Activated B cell treated with CpG ODN at 0.5 μM for 24 hours (primary cell): ENCODE data around the gene DCP1B. TPM values are rescaled to one million over a fixed set of nuclear protein-coding genes. Genes with fewer than 3 reads are reported as not detected.

Source experiments
- ATAC-seq: fragments of 200-7000 bp; cut with Tn5 transposase; one replicate; pipeline ENCODE4 v1.10.0; 2021; ENCODE audit warnings: low read depth, mild to moderate bottlenecking, moderate library complexity
- CTCF ChIA-PET: fragments of 350-600 bp; sonication (Branson Sonifier 250); formaldehyde crosslinking; loops from one replicate; lab custom pipeline; 2021; ENCODE audit warnings: antibody characterized with exemption; lab: Charles Lee
- POLR2A ChIA-PET: fragments of 350-600 bp; sonication (Branson Sonifier 250); formaldehyde crosslinking; loops from one replicate; lab custom pipeline; 2021; ENCODE audit warnings: antibody characterized with exemption; lab: Charles Lee
- DNase-seq: peaks from one replicate; pipeline ENCODE4 v3.0.0; 2022
- H3K27ac Mint-ChIP-seq: one replicate; pipeline ENCODE4 v1.8.0; 2020; ENCODE audit warnings: mixed read lengths
- H3K27me3 Mint-ChIP-seq: one replicate; pipeline ENCODE4 v1.8.0; 2021; ENCODE audit warnings: mixed read lengths
- H3K36me3 Mint-ChIP-seq: one replicate; pipeline ENCODE4 v1.8.0; 2021; ENCODE audit warnings: low read depth, mixed read lengths
- H3K4me1 Mint-ChIP-seq: one replicate; pipeline ENCODE4 v1.8.0; 2021; ENCODE audit warnings: mixed read lengths
- H3K4me3 Mint-ChIP-seq: one replicate; pipeline ENCODE4 v1.8.0; 2020; ENCODE audit warnings: mild to moderate bottlenecking, mixed read lengths
- H3K9me3 Mint-ChIP-seq: one replicate; pipeline ENCODE4 v1.8.0; 2020; ENCODE audit warnings: mixed read lengths
- intact Hi-C: fragments of 100-400 bp; cut with micrococcal nuclease; formaldehyde crosslinking; loops from one replicate; pipeline ENCODE4 v1.15.1; 2024
- total RNA-seq: library from RNA; stranded (reverse); gene quantifications from 2 replicates; pipeline ENCODE4 v1.2.3, GENCODE V29; 2022
- TF ChIP-seq, protein P1 (sequence below): fragments of 200-600 bp; IDR thresholded peaks from one replicate; pipeline ENCODE4 v1.8.0; 2022; ENCODE audit warnings: antibody characterized with exemption, mild to moderate bottlenecking

DCP1B gene
- total RNA-seq, 1 donor from 2014 or later: 14.7 TPM

DNA sequence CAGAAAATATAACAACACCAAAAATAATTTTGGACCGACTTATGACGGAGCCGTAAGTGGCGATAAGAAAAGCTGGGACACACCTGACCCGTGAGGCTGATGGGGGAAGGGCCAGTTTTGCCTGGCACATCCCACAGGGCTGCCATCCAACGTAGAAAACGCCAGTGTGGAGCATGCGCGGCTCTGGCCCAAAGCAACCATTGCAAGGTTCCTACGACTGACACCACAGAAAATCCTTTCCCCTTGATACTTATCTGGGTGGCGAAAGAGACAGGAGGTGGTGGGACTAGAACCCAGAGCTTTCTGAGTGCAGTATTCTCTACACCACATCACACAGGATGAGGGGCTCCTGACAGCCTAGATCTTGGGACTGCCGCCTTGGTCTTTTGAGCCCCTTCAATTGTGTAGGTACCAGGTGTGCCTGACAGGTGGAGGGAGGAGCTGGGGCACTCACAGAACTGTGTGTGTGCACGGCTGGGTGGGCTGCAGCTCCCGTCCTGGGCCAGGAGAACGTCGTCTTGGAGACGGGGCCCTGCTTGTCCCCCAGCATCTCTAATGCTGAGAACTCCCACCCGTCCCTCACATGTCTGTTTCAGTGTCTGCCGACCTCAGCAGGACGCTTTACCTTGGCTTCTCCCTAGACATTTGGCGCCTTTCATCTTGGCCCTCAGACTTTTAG lies 68.4 kb downstream of the DCP1B start:
- ATAC-seq (no peak), DNase-seq (no peak)
- CTCF ChIA-PET: interaction anchor here (1.3 to 2.2 kb wide), 2 partner anchors 135 to 144 kb away, joined by 4 to 5 read pairs; no protein-coding TSS in a partner anchor
- POLR2A ChIA-PET: no interaction called here
- Mint-ChIP-seq H3K27ac (no peak overlapping the region), H3K4me3 (no peak overlapping the region), H3K9me3 (no peaks in the 10 kb centered on the region), H3K4me1 (peaks cover 40% of the 10 kb centered on the region), H3K27me3 (no peaks in the 10 kb centered on the region), H3K36me3 (peaks cover 16% of the 10 kb centered on the region)
- intact Hi-C loops: loop anchor here (10.0 kb wide), 1 partner anchor 821 kb away; no protein-coding TSS in a partner anchor
- TF ChIP-seq, protein P1, sequence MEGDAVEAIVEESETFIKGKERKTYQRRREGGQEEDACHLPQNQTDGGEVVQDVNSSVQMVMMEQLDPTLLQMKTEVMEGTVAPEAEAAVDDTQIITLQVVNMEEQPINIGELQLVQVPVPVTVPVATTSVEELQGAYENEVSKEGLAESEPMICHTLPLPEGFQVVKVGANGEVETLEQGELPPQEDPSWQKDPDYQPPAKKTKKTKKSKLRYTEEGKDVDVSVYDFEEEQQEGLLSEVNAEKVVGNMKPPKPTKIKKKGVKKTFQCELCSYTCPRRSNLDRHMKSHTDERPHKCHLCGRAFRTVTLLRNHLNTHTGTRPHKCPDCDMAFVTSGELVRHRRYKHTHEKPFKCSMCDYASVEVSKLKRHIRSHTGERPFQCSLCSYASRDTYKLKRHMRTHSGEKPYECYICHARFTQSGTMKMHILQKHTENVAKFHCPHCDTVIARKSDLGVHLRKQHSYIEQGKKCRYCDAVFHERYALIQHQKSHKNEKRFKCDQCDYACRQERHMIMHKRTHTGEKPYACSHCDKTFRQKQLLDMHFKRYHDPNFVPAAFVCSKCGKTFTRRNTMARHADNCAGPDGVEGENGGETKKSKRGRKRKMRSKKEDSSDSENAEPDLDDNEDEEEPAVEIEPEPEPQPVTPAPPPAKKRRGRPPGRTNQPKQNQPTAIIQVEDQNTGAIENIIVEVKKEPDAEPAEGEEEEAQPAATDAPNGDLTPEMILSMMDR: no peak

DNA sequence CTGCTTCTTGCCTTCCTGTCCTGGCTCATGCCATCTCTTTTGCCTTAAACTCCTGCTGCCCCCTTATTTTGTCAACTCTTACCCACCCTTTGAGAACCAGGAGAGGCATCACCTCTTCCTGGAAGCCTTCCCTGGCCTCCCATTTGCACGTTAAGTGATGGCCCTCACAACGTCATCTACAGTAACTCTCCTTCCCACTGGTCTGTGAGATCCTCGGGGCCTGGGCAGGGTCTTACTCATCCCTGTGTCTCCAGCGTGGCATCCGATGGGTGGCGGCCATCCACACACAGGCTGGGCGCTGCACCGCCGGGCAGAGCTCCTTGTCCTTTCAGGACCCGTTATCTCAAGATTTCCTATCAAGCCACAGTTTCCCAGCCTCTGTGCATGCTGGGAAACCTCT lies 69.0 kb downstream of the DCP1B start:
- POLR2A ChIA-PET: no interaction called here

DNA sequence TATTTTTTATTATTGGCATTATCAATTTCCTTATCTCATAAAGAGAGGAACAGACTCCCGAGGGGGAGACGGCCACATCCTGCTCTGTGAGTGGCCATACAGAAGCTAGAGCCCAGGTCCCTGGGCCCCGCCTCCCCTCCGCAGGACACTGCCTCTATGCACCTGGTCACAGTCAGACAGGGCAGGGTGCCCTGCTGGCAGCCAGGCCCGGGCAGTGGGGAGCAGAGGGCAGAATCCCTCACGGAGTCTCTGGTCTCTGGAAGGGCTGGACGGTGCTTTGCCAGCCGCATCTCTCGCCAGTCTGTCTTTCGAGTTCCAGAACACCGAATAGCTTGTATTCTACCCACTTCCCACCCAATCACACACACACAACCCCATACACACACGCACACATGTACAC lies 69.4 kb downstream of the DCP1B start:
- H3K36me3 Mint-ChIP-seq: peaks cover 9% of the 10 kb centered on the region
- no peak overlapping the region for H3K4me3 Mint-ChIP-seq
- ChIA-PET CTCF (interaction anchor here (2.2 kb wide), 1 partner anchor 134 kb away, joined by 5 read pairs; no protein-coding TSS in a partner anchor), POLR2A (no interaction called here)
- no peak overlapping the region for H3K27ac Mint-ChIP-seq
- peaks cover 46% of the 10 kb centered on the region for H3K4me1 Mint-ChIP-seq
- DNase-seq (no peak), ATAC-seq (no peak)
- H3K9me3 Mint-ChIP-seq: no peaks in the 10 kb centered on the region
- intact Hi-C loops: loop anchor here (10.0 kb wide), 1 partner anchor 820 kb away; no protein-coding TSS in a partner anchor
- no peaks in the 10 kb centered on the region for H3K27me3 Mint-ChIP-seq
- TF ChIP-seq, protein P1: no peak

More for the DNA sequence above, 69.0 kb downstream of the DCP1B start:
- no peak for DNase-seq
- Mint-ChIP-seq H3K4me3 (no peak overlapping the region), H3K27ac (no peak overlapping the region), H3K27me3 (no peaks in the 10 kb centered on the region), H3K36me3 (peaks cover 12% of the 10 kb centered on the region), H3K9me3 (no peaks in the 10 kb centered on the region), H3K4me1 (peaks cover 44% of the 10 kb centered on the region)
- CTCF ChIA-PET: interaction anchor here (2.2 kb wide), 1 partner anchor 134 kb away, joined by 5 read pairs; no protein-coding TSS in a partner anchor
- intact Hi-C loops: loop anchor here (10.0 kb wide), 1 partner anchor 820 kb away; no protein-coding TSS in a partner anchor
- ATAC-seq: no peak
- TF ChIP-seq, protein P1: no peak

DNA sequence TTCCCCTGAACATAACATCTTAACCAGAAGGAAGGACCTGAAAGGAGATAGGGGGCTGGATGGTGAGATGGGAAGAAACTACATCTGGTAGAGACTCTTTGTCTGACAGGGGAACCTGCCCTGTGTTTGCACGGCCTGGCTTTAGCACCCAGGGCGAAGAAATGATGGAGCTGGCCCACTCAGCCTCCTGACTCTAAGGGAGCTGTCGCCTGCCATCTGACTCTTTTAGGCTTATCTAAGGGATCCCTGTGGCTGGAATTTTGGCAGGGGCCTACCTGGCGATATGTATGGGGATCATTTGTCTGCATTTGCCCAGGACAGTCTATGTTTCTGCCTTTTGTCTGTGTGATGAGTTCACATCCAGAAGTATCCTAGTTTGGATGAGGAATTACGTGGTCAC lies 70.2 kb downstream of the DCP1B start:
- ChIA-PET CTCF (interaction anchor here (1.4 to 2.2 kb wide), 4 partner anchors 133 to 281 kb away, joined by 4 to 7 read pairs (median 5); no protein-coding TSS in a partner anchor), POLR2A (interaction anchor here (2.3 kb wide), 1 partner anchor 10 kb away, joined by 13 read pairs; no protein-coding TSS in a partner anchor)
- TF ChIP-seq, protein P1: no peak
- Mint-ChIP-seq H3K36me3 (peaks cover 9% of the 10 kb centered on the region), H3K27me3 (no peaks in the 10 kb centered on the region), H3K4me1 (peaks cover 49% of the 10 kb centered on the region), H3K9me3 (no peaks in the 10 kb centered on the region), H3K27ac (no peak overlapping the region), H3K4me3 (no peak overlapping the region)
- intact Hi-C loops: loop anchor here (10.0 kb wide), 1 partner anchor 819 kb away; no protein-coding TSS in a partner anchor
- ATAC-seq (no peak), DNase-seq (no peak)
